ENCODE data around the gene CBFB.
"Not testable (repeated sequence)": the region's sequence is repeated elsewhere in the genome, so short reads cannot be mapped to it uniquely, and the experiment has no call there.

Gene CBFB

DNA sequence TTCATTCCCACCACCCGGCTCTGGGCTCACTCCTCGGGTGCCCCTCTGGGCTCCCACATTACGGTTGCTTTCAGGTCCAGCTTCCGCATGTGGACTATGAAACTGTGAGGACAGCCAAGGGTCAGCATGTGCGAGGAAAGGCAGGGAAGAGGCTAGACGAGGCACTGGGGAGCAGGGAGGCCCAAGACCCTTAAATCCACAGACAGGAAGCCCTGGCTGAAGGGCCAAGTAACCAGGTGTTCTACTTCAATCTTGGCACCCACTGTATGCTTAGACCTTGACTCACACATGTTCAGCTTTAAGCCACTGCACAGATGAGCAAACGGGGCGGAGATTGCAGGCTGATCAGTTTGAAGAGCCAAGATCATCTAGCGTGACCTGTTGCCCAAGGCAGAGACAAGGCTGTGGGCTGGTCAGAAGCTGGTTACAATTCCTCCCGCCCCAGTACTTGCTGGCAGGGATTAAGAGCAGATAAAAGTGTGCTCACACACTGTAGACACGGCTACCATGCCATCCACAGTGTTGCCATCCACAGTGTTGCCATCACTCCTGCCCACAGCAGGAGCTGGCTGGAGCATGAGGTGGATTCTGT lies 40.7 kb upstream of the CBFB start, which contains the start of gene CES4A:
Gene CES4A (plus strand): TSS at position 393 of the 592 bp plus-strand sequence. CDS start 184 bp downstream, at position 577.
- TF ChIP-seq, protein P1, sequence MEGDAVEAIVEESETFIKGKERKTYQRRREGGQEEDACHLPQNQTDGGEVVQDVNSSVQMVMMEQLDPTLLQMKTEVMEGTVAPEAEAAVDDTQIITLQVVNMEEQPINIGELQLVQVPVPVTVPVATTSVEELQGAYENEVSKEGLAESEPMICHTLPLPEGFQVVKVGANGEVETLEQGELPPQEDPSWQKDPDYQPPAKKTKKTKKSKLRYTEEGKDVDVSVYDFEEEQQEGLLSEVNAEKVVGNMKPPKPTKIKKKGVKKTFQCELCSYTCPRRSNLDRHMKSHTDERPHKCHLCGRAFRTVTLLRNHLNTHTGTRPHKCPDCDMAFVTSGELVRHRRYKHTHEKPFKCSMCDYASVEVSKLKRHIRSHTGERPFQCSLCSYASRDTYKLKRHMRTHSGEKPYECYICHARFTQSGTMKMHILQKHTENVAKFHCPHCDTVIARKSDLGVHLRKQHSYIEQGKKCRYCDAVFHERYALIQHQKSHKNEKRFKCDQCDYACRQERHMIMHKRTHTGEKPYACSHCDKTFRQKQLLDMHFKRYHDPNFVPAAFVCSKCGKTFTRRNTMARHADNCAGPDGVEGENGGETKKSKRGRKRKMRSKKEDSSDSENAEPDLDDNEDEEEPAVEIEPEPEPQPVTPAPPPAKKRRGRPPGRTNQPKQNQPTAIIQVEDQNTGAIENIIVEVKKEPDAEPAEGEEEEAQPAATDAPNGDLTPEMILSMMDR (IDR thresholded peaks at IDR 0.05; ENCODE audit: low read depth, low read length) = no peak
- no peak for TF ChIP-seq EZH2phosphoT487 (IDR thresholded peaks at IDR 0.05; ENCODE audit: low read depth)
- H3K4me2 ChIP-seq (ENCODE audit: low read length) = no peak within 1 kb of the TSS

DNA sequence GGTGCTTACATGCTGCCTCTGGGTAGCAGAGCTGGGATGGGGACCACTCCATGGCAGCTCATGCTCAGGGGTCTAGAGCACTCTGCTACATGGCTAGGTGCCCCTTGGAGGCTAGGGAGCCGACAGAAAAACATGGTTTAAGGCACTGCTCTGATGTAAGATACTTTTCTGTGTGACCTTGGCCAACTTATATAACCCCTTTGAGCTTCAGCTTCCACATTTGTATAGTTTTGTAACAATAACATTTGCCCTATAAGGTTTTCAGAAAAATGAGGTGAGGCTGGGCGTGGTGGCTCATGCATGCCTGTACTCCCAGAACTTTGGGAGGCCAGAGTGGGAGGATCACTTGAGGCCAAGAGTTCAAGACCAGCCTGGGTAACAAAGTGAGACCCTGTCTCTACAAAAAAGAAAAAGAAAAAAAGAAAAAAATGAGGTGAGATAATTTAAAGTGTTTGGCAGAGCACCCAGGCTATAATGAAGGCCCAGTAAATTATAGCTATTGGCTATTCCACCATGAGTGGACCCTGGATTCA lies 37.3 kb upstream of the CBFB start:
- H3K4me2 ChIP-seq (ENCODE audit: low read length) = no peak overlapping the region
- no peak for TF ChIP-seq EZH2phosphoT487 (IDR thresholded peaks at IDR 0.05; ENCODE audit: low read depth)
- TF ChIP-seq, protein P1 (IDR thresholded peaks at IDR 0.05; ENCODE audit: low read depth, low read length) = no peak
- H3K9me3 ChIP-seq (ENCODE audit: insufficient read depth, low read length) = no peaks in the 10 kb centered on the region
- no peak overlapping the region for H3K27ac ChIP-seq (ENCODE audit: low read length)
- H3K4me1 ChIP-seq (ENCODE audit: low read length) = no peaks in the 10 kb centered on the region
- no peaks in the 10 kb centered on the region for H3K79me2 ChIP-seq (ENCODE audit: low read length)
- H3K36me3 ChIP-seq (replicated peaks; ENCODE audit: low read depth, low read length) = no peaks in the 10 kb centered on the region
- no peak overlapping the region for H3K9ac ChIP-seq (ENCODE audit: low read length)
- H2AFZ ChIP-seq (ENCODE audit: low read depth, low read length) = no peak overlapping the region
- H4K20me1 ChIP-seq (ENCODE audit: insufficient read depth, low read length) = no peaks in the 10 kb centered on the region
- no peaks in the 10 kb centered on the region for H3K27me3 ChIP-seq (ENCODE audit: low read depth, low read length)
- H3K4me3 ChIP-seq (ENCODE audit: low read length) = no peak overlapping the region

More for the DNA sequence above, 40.7 kb upstream of the CBFB start, which contains the start of gene CES4A:
- Histone ChIP-seq H4K20me1 (ENCODE audit: insufficient read depth, low read length) (no peaks in the 10 kb centered on the region), H3K36me3 (replicated peaks; ENCODE audit: low read depth, low read length) (no peaks in the 10 kb centered on the region), H3K4me3 (ENCODE audit: low read length) (no peak within 1 kb of the TSS), H3K4me1 (ENCODE audit: low read length) (no peaks in the 10 kb centered on the region), H3K79me2 (ENCODE audit: low read length) (no peaks in the 10 kb centered on the region), H3K27me3 (ENCODE audit: low read depth, low read length) (no peaks in the 10 kb centered on the region), H3K9me3 (ENCODE audit: insufficient read depth, low read length) (no peaks in the 10 kb centered on the region), H3K27ac (ENCODE audit: low read length) (no peak within 1 kb of the TSS), H2AFZ (ENCODE audit: low read depth, low read length) (no peak within 1 kb of the TSS), H3K9ac (ENCODE audit: low read length) (no peak within 1 kb of the TSS)

DNA sequence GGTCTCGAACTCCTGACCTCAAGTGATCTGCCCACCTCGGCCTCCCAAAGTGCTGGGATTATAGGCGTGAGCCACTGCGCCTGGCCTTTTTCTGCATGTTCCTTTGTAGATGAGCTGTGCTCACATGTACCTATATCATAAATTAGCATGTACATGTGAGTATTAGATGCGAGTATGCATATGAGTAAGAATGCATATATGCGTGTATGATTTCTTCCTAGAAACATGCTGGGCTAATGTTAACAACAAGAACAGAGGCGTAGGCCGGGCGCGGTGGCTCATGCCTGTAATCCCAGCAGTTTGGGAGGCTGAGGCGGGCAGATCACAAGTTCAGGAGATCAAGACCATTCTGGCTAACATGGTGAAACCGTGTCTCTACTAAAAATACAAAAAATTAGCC lies 35.4 kb upstream of the CBFB start:
- H3K4me2 ChIP-seq (ENCODE audit: low read length); H3K4me1 ChIP-seq (ENCODE audit: low read length): not testable (repeated sequence)

DNA sequence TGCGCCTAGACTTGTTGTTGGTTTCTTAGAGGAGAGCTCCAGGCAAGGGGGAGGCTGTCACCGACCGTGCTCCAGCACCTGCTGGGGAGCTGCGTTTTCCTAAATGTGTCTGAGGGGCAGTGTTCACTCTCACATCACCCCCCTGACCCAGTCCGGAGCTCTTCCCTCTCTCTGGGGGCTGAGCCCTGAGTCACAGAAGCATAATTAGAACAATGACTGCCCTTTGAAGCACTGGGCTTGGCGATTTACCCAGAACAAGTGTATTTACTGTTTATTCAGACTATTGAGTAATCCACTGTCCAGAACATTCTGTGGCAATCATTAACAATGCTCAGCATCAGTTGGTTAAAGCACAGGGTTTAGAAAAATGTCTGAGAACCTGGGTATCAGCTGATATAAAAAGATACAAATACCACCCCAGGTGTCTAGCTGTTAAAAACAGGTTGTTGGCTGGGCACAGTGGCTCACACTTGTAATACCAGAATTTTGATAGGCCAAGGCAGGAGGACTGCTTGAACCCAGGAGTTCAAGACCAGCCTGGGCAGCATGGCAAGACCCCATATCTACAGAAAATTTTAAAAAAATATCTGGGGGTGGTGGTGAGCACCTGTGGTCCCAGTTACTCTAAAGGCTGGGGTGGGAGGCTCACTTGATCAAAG lies 32.5 kb upstream of the CBFB start:
- H4K20me1 ChIP-seq (ENCODE audit: insufficient read depth, low read length) = no peaks in the 10 kb centered on the region
- H2AFZ ChIP-seq (ENCODE audit: low read depth, low read length) = no peak overlapping the region
- H3K4me1 ChIP-seq (ENCODE audit: low read length) = no peaks in the 10 kb centered on the region
- no peaks in the 10 kb centered on the region for H3K79me2 ChIP-seq (ENCODE audit: low read length)
- TF ChIP-seq, protein P1 (IDR thresholded peaks at IDR 0.05; ENCODE audit: low read depth, low read length) = no peak
- TF ChIP-seq EZH2phosphoT487 (IDR thresholded peaks at IDR 0.05; ENCODE audit: low read depth) = no peak
- H3K9ac ChIP-seq (ENCODE audit: low read length) = no peak overlapping the region
- H3K27me3 ChIP-seq (ENCODE audit: low read depth, low read length) = no peaks in the 10 kb centered on the region
- H3K27ac ChIP-seq (ENCODE audit: low read length) = no peak overlapping the region
- no peak overlapping the region for H3K4me2 ChIP-seq (ENCODE audit: low read length)
- no peaks in the 10 kb centered on the region for H3K9me3 ChIP-seq (ENCODE audit: insufficient read depth, low read length)
- H3K4me3 ChIP-seq (ENCODE audit: low read length) = no peak overlapping the region
- H3K36me3 ChIP-seq (replicated peaks; ENCODE audit: low read depth, low read length) = no peaks in the 10 kb centered on the region

More for the DNA sequence above, 35.4 kb upstream of the CBFB start:
- not testable (repeated sequence) for H3K36me3 ChIP-seq (replicated peaks; ENCODE audit: low read depth, low read length); H3K4me3 ChIP-seq (ENCODE audit: low read length); H3K27me3 ChIP-seq (ENCODE audit: low read depth, low read length); H2AFZ ChIP-seq (ENCODE audit: low read depth, low read length); H3K9me3 ChIP-seq (ENCODE audit: insufficient read depth, low read length); H3K27ac ChIP-seq (ENCODE audit: low read length); H3K79me2 ChIP-seq (ENCODE audit: low read length); H4K20me1 ChIP-seq (ENCODE audit: insufficient read depth, low read length); H3K9ac ChIP-seq (ENCODE audit: low read length)

All from OCI-LY3 (cell line).